Hematopoietic multipotent progenitor cell treated with erythropoietin and hydrocortisone succinate and interleukin-3 and kit ligand, for 17 days (in vitro differentiated cells): Measurements from ENCODE around the gene TAL1.
A peak's percentile ranks its signal among the peaks of the same experiment; 100 is the strongest.
"Not testable (repeated sequence)": the region's sequence is repeated elsewhere in the genome, so short reads cannot be mapped to it uniquely, and the experiment has no call there.

Experiments
- DNase-seq: peaks from one replicate; pipeline ENCODE4 v3.0.0-alpha.2; 2015; ENCODE audit warnings: low spot score

Gene TAL1

DNA sequence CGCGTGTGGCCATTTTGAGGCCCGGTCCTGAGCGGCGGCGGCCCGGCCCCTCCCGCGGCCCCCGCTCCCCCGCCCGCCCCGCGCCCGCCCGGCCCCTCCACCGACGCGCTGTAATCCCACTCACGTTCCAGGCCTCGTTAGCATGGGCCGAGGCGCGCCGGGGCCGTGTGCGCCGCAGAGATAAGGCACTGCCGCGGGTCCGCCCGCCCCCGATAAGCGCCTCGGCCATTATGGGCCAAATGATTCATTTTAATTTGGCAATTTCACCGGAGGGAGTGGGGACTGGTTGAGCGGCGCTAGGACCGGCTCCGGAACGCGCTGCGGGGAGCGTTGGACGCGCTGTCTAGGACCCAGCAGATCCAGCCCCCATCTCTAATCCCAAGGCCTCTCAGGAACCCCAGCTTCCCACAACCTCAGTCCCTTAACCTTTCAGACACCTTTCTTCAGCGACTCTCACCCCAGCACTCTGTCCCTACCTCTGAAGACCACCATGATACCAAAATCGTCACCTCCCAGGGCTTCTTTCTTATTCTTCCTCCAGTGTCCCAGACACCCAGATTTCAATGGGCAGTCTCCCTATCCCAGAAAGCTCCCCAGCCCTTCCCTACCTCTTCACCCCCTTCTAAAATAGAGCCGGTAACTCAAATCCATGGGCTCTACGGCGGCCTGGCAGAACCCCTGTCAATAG, at the start of gene TAL1:
Gene TAL1 (minus strand): TSS at position 39 of the 688 bp plus-strand sequence. CDS start 6,337 bp downstream, outside the sequence.
- peak; percentile 97 for DNase-seq

- DNase-seq = no peak
These were observed 48.1 kb upstream of the TAL1 start for GRCh38 chr1:47280142-47280541.

DNA sequence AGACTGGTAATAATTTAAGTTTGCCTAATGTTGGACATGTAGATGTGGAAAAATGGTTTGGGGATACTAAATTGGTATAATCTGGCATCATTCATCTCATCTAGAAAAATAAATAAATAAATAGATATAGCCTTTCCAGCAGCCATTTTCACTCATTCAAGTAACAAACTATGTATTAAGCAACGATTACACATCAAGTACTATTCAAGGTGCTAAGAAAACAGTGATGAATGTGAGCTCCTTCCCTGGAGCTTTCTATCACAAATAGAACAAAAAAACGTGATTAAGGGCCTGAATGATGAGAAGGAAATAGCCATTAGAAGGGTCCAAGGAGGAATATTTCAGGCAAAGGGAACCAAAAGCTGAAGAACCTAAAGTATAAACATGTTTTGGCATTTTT, 44.8 kb upstream of the TAL1 start:
- no peak for DNase-seq

DNA sequence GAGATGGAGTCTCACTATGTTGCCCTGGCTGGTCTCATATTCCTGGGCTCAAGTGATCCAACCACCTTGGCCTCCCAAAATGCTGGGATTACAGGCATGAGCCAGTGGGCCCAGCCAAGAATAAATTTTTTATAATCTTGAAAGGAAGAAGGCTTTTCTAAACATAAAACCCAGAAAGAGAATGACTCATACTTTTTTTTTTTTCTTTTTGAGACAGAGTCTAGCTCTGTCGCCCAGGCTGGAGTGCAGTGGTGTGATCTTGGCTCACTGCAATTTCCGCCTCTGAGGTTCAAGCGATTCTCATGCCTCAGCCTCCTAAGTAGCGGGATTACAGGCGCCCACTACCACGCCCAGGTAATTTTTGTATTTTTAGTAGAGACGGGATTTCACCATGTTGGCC, 43.8 kb upstream of the TAL1 start:
- not testable (repeated sequence) for DNase-seq

DNA sequence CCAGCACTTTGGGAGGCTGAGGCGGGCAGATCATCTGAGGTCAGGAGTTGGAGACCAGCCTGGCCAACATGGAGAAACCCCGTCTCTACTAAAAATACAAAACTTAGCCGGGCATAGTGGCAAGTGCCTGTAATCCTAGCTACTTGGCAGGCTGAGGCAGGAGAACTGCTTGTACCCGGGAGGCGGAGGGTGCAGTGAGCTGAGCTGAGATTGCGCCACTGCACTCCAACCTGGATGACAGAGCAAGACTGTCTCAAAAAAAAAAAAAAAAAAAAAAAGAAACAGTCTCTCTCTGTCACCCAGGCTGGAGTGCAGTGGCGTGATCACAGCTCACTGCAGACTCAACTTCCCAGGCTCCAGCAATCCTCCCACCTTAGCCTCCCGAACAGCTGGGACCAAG, 33.5 kb upstream of the TAL1 start:
- DNase-seq = not testable (repeated sequence)

DNA sequence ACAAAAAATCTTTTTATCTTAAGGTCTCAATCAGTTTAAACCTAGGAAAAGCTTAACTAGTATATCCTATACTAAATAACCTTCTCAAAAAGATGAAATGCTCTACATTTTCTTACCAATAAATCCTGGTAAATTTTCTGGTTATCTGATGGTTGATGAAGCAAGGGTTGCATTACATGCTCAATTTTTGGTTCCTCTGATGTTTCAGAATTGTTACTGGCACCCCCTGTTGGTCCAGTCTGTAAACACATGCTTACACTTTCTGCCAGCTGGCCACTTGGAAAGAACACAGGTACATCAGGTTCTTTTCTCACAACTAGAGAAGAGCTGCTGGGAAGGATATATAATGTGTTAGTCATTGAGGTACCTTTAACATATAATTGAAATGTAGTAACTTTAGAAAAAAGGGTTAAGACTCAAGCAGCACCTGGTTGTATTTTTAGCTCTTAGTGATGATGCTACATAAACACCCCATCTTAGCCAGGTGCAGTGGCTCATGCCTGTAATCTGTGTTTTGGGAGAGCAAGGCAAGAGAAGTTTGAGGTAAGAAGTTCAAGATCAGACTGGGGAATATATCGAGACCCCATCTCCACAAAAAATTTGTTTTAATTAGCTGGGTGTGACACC, 30.9 kb upstream of the TAL1 start:
- peak; percentile 91 for DNase-seq

DNA sequence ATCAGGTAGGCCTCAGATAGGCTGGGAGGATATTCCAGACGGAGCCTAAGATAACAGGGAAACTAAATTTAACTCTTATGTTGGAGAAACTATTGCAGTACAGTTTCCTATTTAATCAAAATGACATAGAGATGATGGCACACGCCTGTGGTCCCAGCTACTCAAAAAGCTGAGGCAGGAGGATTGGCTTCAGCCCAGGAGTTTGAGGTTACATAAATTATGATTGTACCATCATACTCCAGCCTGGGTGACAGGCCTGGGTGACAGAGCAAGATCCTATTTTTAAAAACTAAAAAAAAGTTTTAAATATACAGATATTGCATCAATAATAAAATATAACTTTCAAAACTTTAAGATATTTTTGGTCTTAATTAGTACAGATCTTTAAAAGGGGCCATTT, 25.2 kb upstream of the TAL1 start:
- DNase-seq = peak; percentile 36

GRCh38 chr1:47252795-47253194, 20.8 kb upstream of the TAL1 start:
- no peak for DNase-seq

- DNase-seq = no peak
These were observed 20.3 kb upstream of the TAL1 start for GRCh38 chr1:47252369-47252768.

DNA sequence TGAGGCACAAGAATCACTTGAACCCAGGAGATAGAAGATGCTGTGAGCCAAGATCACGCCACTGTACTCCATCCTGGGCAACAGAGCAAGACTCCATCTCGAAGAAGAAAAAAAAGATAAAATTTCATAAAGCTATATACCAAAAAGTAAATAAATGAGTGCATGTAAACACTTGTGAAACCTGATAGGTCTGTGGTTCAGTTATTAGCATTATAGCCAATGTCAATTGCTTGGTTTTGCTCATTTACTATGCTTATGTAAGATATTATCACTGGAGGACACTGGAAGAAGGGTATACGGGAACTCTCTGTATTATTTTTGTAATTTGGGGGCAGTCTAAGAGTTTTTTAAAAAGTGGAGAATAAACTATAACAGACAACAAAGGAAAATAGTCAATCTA, 17.7 kb upstream of the TAL1 start:
- DNase-seq = no peak

DNA sequence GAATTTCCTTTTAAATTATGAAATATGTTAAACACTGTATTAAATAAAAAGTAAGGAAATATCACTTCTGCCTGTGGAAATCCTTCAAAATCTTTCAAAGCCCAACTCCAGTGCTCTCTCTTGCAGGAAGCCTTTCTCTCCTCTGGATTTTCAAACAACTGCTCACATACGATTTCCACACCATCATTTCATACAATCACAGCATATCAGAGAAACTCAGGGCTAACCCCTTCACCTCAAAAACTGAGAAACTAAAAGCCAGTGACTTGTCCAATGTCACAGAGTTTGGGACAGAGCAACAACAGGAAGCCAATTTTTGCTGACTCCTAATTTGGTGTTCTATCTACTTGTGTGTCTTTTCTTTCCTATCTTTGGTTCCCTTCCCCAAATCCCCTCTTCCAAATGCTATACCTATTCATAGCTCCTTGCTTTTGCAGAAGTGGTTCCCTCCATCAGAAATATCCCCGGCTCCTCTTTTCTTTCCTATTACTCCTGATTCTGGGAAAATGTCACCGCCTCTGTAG, 12.4 kb upstream of the TAL1 start:
- DNase-seq = no peak

- DNase-seq = no peak
These were observed 11.9 kb upstream of the TAL1 start for GRCh38 chr1:47243910-47244309.

DNA sequence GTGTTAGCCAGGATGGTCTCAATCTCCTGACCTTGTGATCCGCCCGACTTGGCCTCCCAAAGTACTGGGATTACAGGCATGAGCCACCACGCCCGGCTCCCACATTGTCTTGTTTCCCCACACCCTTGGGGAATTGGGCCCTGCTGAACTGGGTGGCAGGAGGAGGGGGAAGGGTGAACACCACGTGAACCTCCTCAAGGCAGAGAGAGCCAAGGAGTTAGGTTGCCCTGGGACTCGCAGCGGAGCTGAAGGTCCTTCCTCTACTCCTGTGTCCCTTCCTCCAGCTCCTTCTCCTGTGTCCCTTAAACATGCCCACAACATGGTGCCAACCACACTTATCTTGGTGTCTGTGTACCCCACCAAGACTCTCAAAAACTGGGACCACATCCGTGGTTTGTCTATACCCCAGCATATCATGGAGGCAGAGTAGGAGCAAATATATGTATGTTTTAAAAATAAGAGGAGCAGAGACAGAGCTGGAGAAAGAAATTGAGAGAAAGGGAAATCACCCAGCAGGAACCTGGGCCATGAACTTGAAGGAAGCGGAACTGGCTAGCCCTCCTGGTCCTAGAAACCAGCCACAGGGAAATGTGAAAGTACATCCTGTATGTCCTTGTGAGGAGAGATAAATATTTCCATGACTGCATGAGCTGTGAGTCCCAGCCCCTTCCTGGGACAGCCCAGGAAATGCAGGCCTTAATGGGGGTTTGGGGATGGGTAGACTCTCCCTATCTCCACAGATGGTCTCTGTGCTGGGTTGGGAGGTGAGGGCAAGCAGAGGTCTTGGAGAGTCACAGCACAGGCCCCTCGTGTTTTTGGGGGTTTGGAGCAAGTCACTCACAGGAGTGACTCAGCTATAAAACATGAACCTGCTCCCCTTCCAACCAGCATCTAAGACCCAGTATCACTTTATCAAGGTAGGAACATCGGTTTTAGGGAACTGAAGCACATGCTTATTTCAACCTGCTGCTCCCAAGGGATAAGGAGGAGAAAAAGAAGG, 9.4 kb upstream of the TAL1 start:
- peak; percentile 75 for DNase-seq

DNA sequence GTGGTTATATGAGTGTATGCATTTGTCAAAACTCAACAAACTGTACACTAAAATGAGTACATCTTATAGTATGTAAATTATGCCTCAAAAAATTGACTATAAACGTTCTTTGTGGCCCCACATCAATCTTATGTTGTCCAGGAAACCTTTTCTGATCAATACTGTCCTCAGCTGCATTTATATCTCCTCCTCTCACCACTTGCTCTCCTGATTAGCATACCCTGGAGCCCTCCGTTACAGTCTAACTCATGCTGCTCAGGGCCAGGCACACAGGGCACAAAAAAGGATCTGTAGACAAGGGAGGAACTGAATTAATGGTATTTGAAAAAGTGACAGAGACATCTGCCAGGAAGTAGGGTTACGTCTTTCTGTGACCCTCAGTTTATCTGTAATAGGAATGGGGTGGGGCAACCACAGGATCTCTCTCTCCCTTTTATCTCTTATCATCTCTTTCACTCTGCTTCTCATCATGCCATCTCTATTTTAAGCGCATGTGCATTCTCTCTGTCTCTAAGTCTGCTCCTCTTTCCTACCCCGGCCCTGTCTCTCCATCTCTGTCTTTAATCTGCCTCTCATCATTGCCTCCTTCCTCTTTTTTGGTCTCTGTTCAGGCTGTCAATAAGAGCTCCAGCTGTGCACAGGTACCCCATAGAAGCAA, 7.0 kb upstream of the TAL1 start:
- DNase-seq = peak; percentile 56

GRCh38 chr1:47235806-47236205, 3.8 kb upstream of the TAL1 start:
- peak; percentile 52 for DNase-seq

GRCh38 chr1:47235241-47235681, 3.2 kb upstream of the TAL1 start:
- no peak for DNase-seq

GRCh38 chr1:47233186-47233585, 1.2 kb upstream of the TAL1 start:
- DNase-seq = no peak

DNA sequence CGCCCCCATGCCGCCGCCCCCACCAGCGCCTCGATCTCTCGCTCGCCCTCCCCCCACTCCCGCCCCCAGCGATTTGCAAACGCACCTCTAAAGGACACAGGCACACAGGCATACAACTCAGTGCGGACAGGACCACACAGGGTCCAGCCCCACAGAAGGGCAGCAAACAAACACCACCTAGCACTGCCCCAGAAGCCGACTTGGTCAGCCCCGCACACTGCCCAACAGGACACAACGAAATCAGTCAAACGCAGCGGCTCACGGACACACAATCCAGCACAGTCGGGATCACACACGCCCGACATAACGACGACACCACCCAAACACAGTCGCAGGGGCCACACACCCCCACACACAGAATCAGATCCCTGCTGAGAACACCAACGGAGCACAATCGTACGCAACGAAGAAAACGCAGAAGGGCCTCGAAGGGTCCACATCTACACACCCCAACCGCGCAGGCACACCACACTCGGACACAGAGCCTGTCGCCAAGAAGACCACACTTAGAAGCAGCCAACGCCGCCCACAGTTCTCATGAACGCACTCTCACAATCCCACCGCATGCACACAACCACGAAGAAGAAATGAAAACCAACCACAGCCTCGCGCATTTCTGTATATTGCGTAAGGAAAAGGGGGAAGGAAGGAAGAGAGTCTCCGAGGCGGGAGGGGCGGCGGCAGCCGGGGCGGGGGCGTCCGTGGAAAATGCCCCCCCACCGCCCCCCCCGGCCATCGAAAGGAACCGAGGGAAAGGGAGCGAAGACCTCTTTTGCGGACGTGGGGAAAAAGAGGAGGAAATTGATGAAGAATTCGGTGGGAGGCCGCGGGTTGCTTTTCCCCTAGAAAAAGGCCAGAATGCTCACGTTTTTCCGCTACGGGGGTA, 481 bp downstream of the TAL1 start:
- peak; percentile 84 for DNase-seq

- DNase-seq = peak; percentile 74
These were observed 1.2 kb downstream of the TAL1 start for GRCh38 chr1:47230692-47231300.
